Measurements from ENCODE around the gene LAMB4.

- TF ChIP-seq CHD2 (IDR thresholded peaks at IDR 0.05; ENCODE audit: low read length) (no peak), EGR1 (IDR thresholded peaks at IDR 0.05; ENCODE audit: borderline replicate concordance, low read depth, low read length) (no peak), POLR2A (IDR thresholded peaks at IDR 0.05; ENCODE audit: control extremely low read depth in 1 of 2, low read depth in 2 of 2, low read length in 2 of 2) (no peak), CTCF (IDR thresholded peaks at IDR 0.05; ENCODE audit: control extremely low read depth in 1 of 3, insufficient read depth in 1 of 3, low read depth in 1 of 3, low read length in 3 of 3) (no peak), KDM1A (IDR thresholded peaks at IDR 0.05; ENCODE audit: borderline replicate concordance, low read length) (no peak), MAX (IDR thresholded peaks at IDR 0.05) (no peak), POLR2AphosphoS5 (IDR thresholded peaks at IDR 0.05; ENCODE audit: low read depth, low read length) (no peak), RFX5 (IDR thresholded peaks at IDR 0.05; ENCODE audit: borderline replicate concordance, low read depth, low read length) (no peak), EP300 (IDR thresholded peaks at IDR 0.05; ENCODE audit: borderline replicate concordance in 1 of 2, low read depth in 2 of 2, low read length in 2 of 2) (no peak), SP1 (IDR thresholded peaks at IDR 0.05; ENCODE audit: low read depth, low read length) (no peak), NRF1 (IDR thresholded peaks at IDR 0.05; ENCODE audit: low read depth, low read length) (no peak), EZH2 (IDR thresholded peaks at IDR 0.05; ENCODE audit: low read depth, low read length, severe bottlenecking) (no peak), CBX8 (IDR thresholded peaks at IDR 0.05; ENCODE audit: borderline replicate concordance, low read depth, low read length) (no peak), TCF12 (IDR thresholded peaks at IDR 0.05; ENCODE audit: low read depth, low read length) (no peak)
Measured at GRCh38 chr7:108164342-108164741, 34.2 kb upstream of the LAMB4 start.

Measured in H1 (cell line).